ENCODE data around the gene STX12.

STX12 gene

GRCh38 chr1:27872059-27872801 is 99.2 kb downstream of the STX12 start, which contains the start of gene THEMIS2:
Gene THEMIS2 (plus strand): TSS chr1:27872544. CDS start chr1:27872572, 28 bp downstream.
- peak; percentile 81 for DNase-seq

- DNase-seq, result peak; percentile 47
Observed at GRCh38 chr1:27872802-27873551, 100.0 kb downstream of the STX12 start.

GRCh38 chr1:27873671-27874384 is 100.8 kb downstream of the STX12 start:
- DNase-seq, result peak; percentile 12

Data from activated T-cell treated with anti-CD3 and anti-CD28 coated beads, Interleukin-2, amount 50 U/mL, for 1 hour (primary cell).